Stomach (tissue), 9 donors: Measurements from ENCODE around the gene AIF1L. TPM values are rescaled to one million over a fixed set of nuclear protein-coding genes. Genes with fewer than 3 reads are reported as not detected.

Experiments used
- DNase-seq, 2 donors: peaks; one replicate each; pipeline versions ENCODE4 v3.0.0 to v3.0.0-alpha.2; 2013 to 2019
- H3K27ac ChIP-seq, 5 donors: fragments of 200-600 bp in 4 of 5; sonication (generic) in 4 of 5; one replicate each; pipeline ENCODE4 v1.5.1; 2013 to 2019; ENCODE audit warnings: mild to moderate bottlenecking in 1 of 5, moderate library complexity in 1 of 5
- H3K27me3 ChIP-seq, 3 donors: fragments of 200-600 bp; sonication (generic); one replicate each; pipeline ENCODE4 v1.5.1; 2017 to 2019; ENCODE audit warnings: mixed run types in 1 of 3
- H3K36me3 ChIP-seq, 4 donors: fragments of 200-600 bp; sonication (generic); 1 replicate in 3 of 4; 2 replicates in 1 of 4; pipeline ENCODE4 v1.5.1; 2016 to 2019
- H3K4me1 ChIP-seq, 4 donors: fragments of 200-600 bp; sonication (generic); one replicate each; pipeline ENCODE4 v1.5.1; 2016 to 2019
- H3K4me3 ChIP-seq, 4 donors: fragments of 200-600 bp; sonication (generic) in 3 of 4; one replicate each; pipeline ENCODE4 v1.5.1; 2016 to 2019; ENCODE audit warnings: mild to moderate bottlenecking in 1 of 4
- H3K9me3 ChIP-seq, 4 donors: fragments of 200-600 bp; sonication (generic); one replicate each; pipeline ENCODE4 v1.5.1; 2016 to 2019
- EP300 ChIP-seq: sonication (generic); formaldehyde crosslinking; IDR thresholded peaks from one replicate; pipeline ENCODE4 v1.6.1; 2017; ENCODE audit warnings: antibody characterized with exemption
- POLR2A ChIP-seq, 4 donors: fragments of 450-650 bp; IDR thresholded peaks; one replicate each; pipeline ENCODE4 v1.6.1; 2016; ENCODE audit warnings: antibody characterized with exemption in 4 of 4, control low read depth in 2 of 4, mild to moderate bottlenecking in 1 of 4, moderate library complexity in 1 of 4
- POLR2AphosphoS5 ChIP-seq, 3 donors: sonication (generic); formaldehyde crosslinking; IDR thresholded peaks; one replicate each; pipeline ENCODE4 v1.6.1; 2016; ENCODE audit warnings: antibody characterized with exemption in 3 of 3
- WGBS, 5 donors: extraction: QIAGEN DNeasy Blood & Tissue Kit in 3 of 5; methylation state at CpG; one replicate each; pipeline versions ENCODE4 v1.1.5 to v1.1.7; 2013 to 2018; 5-methylcytosine and 5-hydroxymethylcytosine counted together
- intact Hi-C: fragments of 100-400 bp; cut with DNase I; formaldehyde crosslinking; loops from one replicate; pipeline ENCODE4 v1.15.1; 2023; ENCODE audit warnings: low total_unique reads
- polyA plus RNA-seq, 3 donors: library from polyadenylated mRNA; stranded (reverse); fragments of 200-250 nt; gene quantifications; one replicate each; pipeline ENCODE4 v1.2.3, GENCODE V29; 2013
- total RNA-seq, 5 donors: library from RNA; depleted of rRNA; stranded (reverse); fragments of >200 nt; gene quantifications; one replicate each; pipeline versions ENCODE4 v1.1.0 to v1.2.3, GENCODE V29; 2014 to 2016
- TF ChIP-seq, protein P1 (sequence below), 7 experiments: fragments of 450-650 bp in 4 of 7; fragments of 200-600 bp in 3 of 7; sonication (generic) in 3 of 7; IDR thresholded peaks; one replicate each; pipeline ENCODE4 v1.5.1; 2016 to 2019; ENCODE audit warnings: antibody characterized with exemption in 7 of 7, control low read depth in 2 of 7, mild to moderate bottlenecking in 1 of 7
- donor health status: healthy with polysubstance abuse.
- donor health status: Bipolar disorder and iron deficiency.
- donor health status: healthy.

Gene AIF1L
- total and polyA plus RNA-seq, 8 donors: 1.2 to 18.4 (median 9.0) TPM; not detected in 2

- H3K4me3 ChIP-seq: no peak overlapping the region
- H3K27ac ChIP-seq: no peak overlapping the region
- no peak for DNase-seq
- no peaks in the 10 kb centered on the region for H3K4me1 ChIP-seq
- intact Hi-C loops: no loop called here
- WGBS, 5 donors: 91 to 98% (median 94%) methylated on average over 4 of the region's 4 CpGs
- no peaks in the 10 kb centered on the region for H3K9me3 ChIP-seq
- H3K36me3 ChIP-seq: peaks cover 77 to 100% (median 96%) of the 10 kb centered on the region in 4 donors
- TF ChIP-seq EP300: no peak
- TF ChIP-seq, protein P1, sequence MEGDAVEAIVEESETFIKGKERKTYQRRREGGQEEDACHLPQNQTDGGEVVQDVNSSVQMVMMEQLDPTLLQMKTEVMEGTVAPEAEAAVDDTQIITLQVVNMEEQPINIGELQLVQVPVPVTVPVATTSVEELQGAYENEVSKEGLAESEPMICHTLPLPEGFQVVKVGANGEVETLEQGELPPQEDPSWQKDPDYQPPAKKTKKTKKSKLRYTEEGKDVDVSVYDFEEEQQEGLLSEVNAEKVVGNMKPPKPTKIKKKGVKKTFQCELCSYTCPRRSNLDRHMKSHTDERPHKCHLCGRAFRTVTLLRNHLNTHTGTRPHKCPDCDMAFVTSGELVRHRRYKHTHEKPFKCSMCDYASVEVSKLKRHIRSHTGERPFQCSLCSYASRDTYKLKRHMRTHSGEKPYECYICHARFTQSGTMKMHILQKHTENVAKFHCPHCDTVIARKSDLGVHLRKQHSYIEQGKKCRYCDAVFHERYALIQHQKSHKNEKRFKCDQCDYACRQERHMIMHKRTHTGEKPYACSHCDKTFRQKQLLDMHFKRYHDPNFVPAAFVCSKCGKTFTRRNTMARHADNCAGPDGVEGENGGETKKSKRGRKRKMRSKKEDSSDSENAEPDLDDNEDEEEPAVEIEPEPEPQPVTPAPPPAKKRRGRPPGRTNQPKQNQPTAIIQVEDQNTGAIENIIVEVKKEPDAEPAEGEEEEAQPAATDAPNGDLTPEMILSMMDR (IDR thresholded peaks at IDR 0.05): no peak
- TF ChIP-seq POLR2AphosphoS5 (IDR thresholded peaks at IDR 0.05): no peak
- TF ChIP-seq POLR2A (IDR thresholded peaks at IDR 0.05): no peak
- no peaks in the 10 kb centered on the region for H3K27me3 ChIP-seq
These were observed 43.8 kb downstream of the AIF1L start for GRCh38 chr9:131140112-131140511.

- intact Hi-C loops: no loop called here
- Histone ChIP-seq H3K27me3 (no peaks in the 10 kb centered on the region), H3K4me3 (no peak overlapping the region), H3K4me1 (no peaks in the 10 kb centered on the region), H3K27ac (no peak overlapping the region), H3K9me3 (no peaks in the 10 kb centered on the region), H3K36me3 (peaks cover 77 to 100% (median 96%) of the 10 kb centered on the region in 4 donors)
- WGBS, 5 donors: 95 to 98% (median 96%) methylated on average over 3 of the region's 3 CpGs
- DNase-seq: no peak
- no peak for TF ChIP-seq POLR2AphosphoS5 (IDR thresholded peaks at IDR 0.05)
- TF ChIP-seq, protein P1 (IDR thresholded peaks at IDR 0.05): no peak
- no peak for TF ChIP-seq POLR2A (IDR thresholded peaks at IDR 0.05)
These were observed 44.2 kb downstream of the AIF1L start for GRCh38 chr9:131140550-131140949.

DNA sequence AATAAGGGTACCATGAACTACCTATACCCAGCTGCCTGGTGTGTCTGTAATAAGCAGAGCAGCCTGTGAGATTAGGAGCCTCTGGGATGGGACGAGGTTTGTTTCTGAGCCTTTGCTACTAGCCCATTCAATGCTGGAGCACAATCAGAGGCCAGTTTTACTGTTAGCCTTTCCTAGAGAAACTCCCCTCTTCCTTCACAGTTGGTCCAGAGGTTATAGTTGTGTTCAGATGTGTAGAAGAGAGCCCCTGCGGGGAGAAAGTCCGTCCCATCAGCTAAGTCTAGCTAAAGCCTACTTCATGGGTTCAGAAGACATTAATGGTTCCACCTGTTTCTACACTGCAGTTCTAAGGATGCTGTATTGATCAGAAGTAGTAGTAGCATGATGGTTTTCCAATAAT, 45.8 kb downstream of the AIF1L start:
- intact Hi-C loops: no loop called here
- Histone ChIP-seq H3K4me3 (no peak overlapping the region), H3K27me3 (no peaks in the 10 kb centered on the region), H3K36me3 (peaks cover 77 to 100% (median 96%) of the 10 kb centered on the region in 4 donors), H3K4me1 (no peaks in the 10 kb centered on the region), H3K9me3 (no peaks in the 10 kb centered on the region), H3K27ac (no peak overlapping the region)
- DNase-seq: no peak
- TF ChIP-seq POLR2A (IDR thresholded peaks at IDR 0.05) (no peak), POLR2AphosphoS5 (IDR thresholded peaks at IDR 0.05) (no peak), EP300 (no peak)
- TF ChIP-seq, protein P1 (IDR thresholded peaks at IDR 0.05): no peak
- 89 to 98% (median 93%) methylated on average over 3 of the region's 3 CpGs for WGBS, 5 donors

DNA sequence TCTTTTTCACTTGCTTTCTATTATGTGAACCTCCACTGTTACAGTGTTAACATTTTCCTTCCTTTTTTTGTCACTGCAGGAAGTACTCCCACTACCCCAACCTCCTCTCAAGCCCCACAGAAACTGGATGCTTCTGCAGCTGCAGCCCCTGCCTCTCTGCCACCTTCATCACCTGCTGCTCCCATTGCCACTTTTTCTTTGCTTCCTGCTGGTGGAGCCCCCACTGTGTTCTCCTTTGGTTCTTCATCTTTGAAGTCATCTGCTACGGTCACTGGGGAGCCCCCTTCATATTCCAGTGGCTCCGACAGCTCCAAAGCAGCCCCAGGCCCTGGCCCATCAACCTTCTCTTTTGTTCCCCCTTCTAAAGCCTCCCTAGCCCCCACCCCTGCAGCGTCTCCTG, 47.9 kb downstream of the AIF1L start:
- WGBS, 5 donors: 75 to 87% (median 78%) methylated on average over 3 of the region's 3 CpGs
- intact Hi-C loops: no loop called here
- peaks cover 76 to 100% (median 96%) of the 10 kb centered on the region in 4 donors for H3K36me3 ChIP-seq

DNA sequence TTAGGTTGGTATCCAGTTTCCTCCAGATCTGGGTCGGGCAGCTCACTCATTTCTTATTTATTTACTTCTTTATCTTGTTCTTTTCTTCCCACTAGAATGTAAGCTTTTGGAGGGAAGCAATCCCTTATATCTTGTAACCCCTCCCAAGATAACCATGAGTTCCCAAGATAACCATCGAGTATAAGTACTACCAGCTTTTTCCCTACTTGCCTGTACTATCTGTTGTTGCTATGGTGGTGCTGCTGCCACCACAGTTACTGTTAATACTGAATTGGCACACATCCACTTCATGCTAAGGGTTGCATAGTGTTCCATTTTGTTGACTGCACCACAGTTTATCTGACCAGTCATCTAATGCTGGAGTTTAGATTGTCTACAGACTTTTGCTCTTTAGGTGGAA, 48.9 kb downstream of the AIF1L start:
- 23 to 64% (median 59%) methylated on average over 2 of the region's 2 CpGs for WGBS, 5 donors
- H3K9me3 ChIP-seq: no peaks in the 10 kb centered on the region
- intact Hi-C loops: no loop called here
- no peak for DNase-seq
- TF ChIP-seq POLR2A (IDR thresholded peaks at IDR 0.05) (no peak), POLR2AphosphoS5 (IDR thresholded peaks at IDR 0.05) (no peak), EP300 (no peak)
- TF ChIP-seq, protein P1 (IDR thresholded peaks at IDR 0.05): no peak
- no peaks in the 10 kb centered on the region for H3K4me1 ChIP-seq
- no peak overlapping the region for H3K27ac ChIP-seq
- no peak overlapping the region for H3K4me3 ChIP-seq
- no peaks in the 10 kb centered on the region for H3K27me3 ChIP-seq
- peaks cover 76 to 100% (median 96%) of the 10 kb centered on the region in 4 donors for H3K36me3 ChIP-seq

More for the DNA sequence above, 47.9 kb downstream of the AIF1L start:
- TF ChIP-seq POLR2A (IDR thresholded peaks at IDR 0.05): no peak
- TF ChIP-seq POLR2AphosphoS5 (IDR thresholded peaks at IDR 0.05): no peak
- no peak for TF ChIP-seq EP300
- no peaks in the 10 kb centered on the region for H3K9me3 ChIP-seq
- no peaks in the 10 kb centered on the region for H3K27me3 ChIP-seq
- no peaks in the 10 kb centered on the region for H3K4me1 ChIP-seq
- no peak overlapping the region for H3K27ac ChIP-seq
- DNase-seq: no peak
- no peak overlapping the region for H3K4me3 ChIP-seq
